ENCODE data around the gene FBXL3.

FBXL3 gene

GRCh38 chr13:77036279-77036678 lies 9.3 kb upstream of the FBXL3 start:
- no peaks in the 10 kb centered on the region for H3K4me1 ChIP-seq (ENCODE audit: low read length)

GRCh38 chr13:77034881-77035280 lies 7.9 kb upstream of the FBXL3 start:
- Histone ChIP-seq H3K4me3 (ENCODE audit: low read length) (no peak overlapping the region), H3K9ac (ENCODE audit: low read length) (no peak overlapping the region), H3K27me3 (replicated peaks; ENCODE audit: insufficient read depth, low read length) (no peaks in the 10 kb centered on the region), H3K79me2 (ENCODE audit: low read length) (no peaks in the 10 kb centered on the region), H3K9me2 (replicated peaks; ENCODE audit: insufficient read depth, low read length) (no peaks in the 10 kb centered on the region), H3F3A (ENCODE audit: insufficient read depth, low read length) (no peaks in the 10 kb centered on the region), H3K9me3 (replicated peaks; ENCODE audit: insufficient read depth, low read length) (no peaks in the 10 kb centered on the region), H4K20me1 (ENCODE audit: insufficient read depth, low read length) (no peaks in the 10 kb centered on the region), H3K27ac (ENCODE audit: low read length) (no peak overlapping the region), H3K36me3 (replicated peaks; ENCODE audit: insufficient read depth, low read length) (no peaks in the 10 kb centered on the region), H3K4me2 (ENCODE audit: low read depth, low read length) (no peak overlapping the region), H3K4me1 (ENCODE audit: low read length) (no peaks in the 10 kb centered on the region), H2AFZ (ENCODE audit: low read length) (no peak overlapping the region)
- TF ChIP-seq EZH2 (optimal IDR thresholded peaks at IDR 0.05; ENCODE audit: low read depth, low read length) (no peak), CTCF (IDR thresholded peaks at IDR 0.05; ENCODE audit: low read length) (no peak), EZH2phosphoT487 (IDR thresholded peaks at IDR 0.05; ENCODE audit: low read length) (no peak)
- no peak for DNase-seq

More at GRCh38 chr13:77036279-77036678, 9.3 kb upstream of the FBXL3 start:
- no peaks in the 10 kb centered on the region for H3F3A ChIP-seq (ENCODE audit: insufficient read depth, low read length)
- H3K4me3 ChIP-seq (ENCODE audit: low read length): no peak overlapping the region
- no peaks in the 10 kb centered on the region for H4K20me1 ChIP-seq (ENCODE audit: insufficient read depth, low read length)
- H3K4me2 ChIP-seq (ENCODE audit: low read depth, low read length): no peak overlapping the region
- DNase-seq: no peak
- TF ChIP-seq EZH2phosphoT487 (IDR thresholded peaks at IDR 0.05; ENCODE audit: low read length) (no peak), EZH2 (optimal IDR thresholded peaks at IDR 0.05; ENCODE audit: low read depth, low read length) (no peak), CTCF (IDR thresholded peaks at IDR 0.05; ENCODE audit: low read length) (no peak)
- H3K9ac ChIP-seq (ENCODE audit: low read length): no peak overlapping the region
- H3K36me3 ChIP-seq (replicated peaks; ENCODE audit: insufficient read depth, low read length): no peaks in the 10 kb centered on the region
- no peaks in the 10 kb centered on the region for H3K9me3 ChIP-seq (replicated peaks; ENCODE audit: insufficient read depth, low read length)
- no peaks in the 10 kb centered on the region for H3K27me3 ChIP-seq (replicated peaks; ENCODE audit: insufficient read depth, low read length)
- no peak overlapping the region for H3K27ac ChIP-seq (ENCODE audit: low read length)
- no peaks in the 10 kb centered on the region for H3K9me2 ChIP-seq (replicated peaks; ENCODE audit: insufficient read depth, low read length)
- H3K79me2 ChIP-seq (ENCODE audit: low read length): no peaks in the 10 kb centered on the region
- no peak overlapping the region for H2AFZ ChIP-seq (ENCODE audit: low read length)

GRCh38 chr13:77033717-77034302 lies 6.9 kb upstream of the FBXL3 start:
- H3K9ac ChIP-seq (ENCODE audit: low read length): no peak overlapping the region
- H3F3A ChIP-seq (ENCODE audit: insufficient read depth, low read length): no peaks in the 10 kb centered on the region
- H4K20me1 ChIP-seq (ENCODE audit: insufficient read depth, low read length): no peaks in the 10 kb centered on the region
- no peaks in the 10 kb centered on the region for H3K36me3 ChIP-seq (replicated peaks; ENCODE audit: insufficient read depth, low read length)
- no peaks in the 10 kb centered on the region for H3K79me2 ChIP-seq (ENCODE audit: low read length)
- H2AFZ ChIP-seq (ENCODE audit: low read length): no peak overlapping the region
- no peak for TF ChIP-seq EZH2 (optimal IDR thresholded peaks at IDR 0.05; ENCODE audit: low read depth, low read length)
- no peak for TF ChIP-seq EZH2phosphoT487 (IDR thresholded peaks at IDR 0.05; ENCODE audit: low read length)
- TF ChIP-seq CTCF (IDR thresholded peaks at IDR 0.05; ENCODE audit: low read length): no peak
- H3K27me3 ChIP-seq (replicated peaks; ENCODE audit: insufficient read depth, low read length): no peaks in the 10 kb centered on the region
- H3K9me3 ChIP-seq (replicated peaks; ENCODE audit: insufficient read depth, low read length): no peaks in the 10 kb centered on the region
- H3K4me1 ChIP-seq (ENCODE audit: low read length): no peaks in the 10 kb centered on the region
- H3K4me3 ChIP-seq (ENCODE audit: low read length): no peak overlapping the region
- no peak overlapping the region for H3K4me2 ChIP-seq (ENCODE audit: low read depth, low read length)
- H3K27ac ChIP-seq (ENCODE audit: low read length): no peak overlapping the region
- no peak for DNase-seq
- no peaks in the 10 kb centered on the region for H3K9me2 ChIP-seq (replicated peaks; ENCODE audit: insufficient read depth, low read length)

Data from MM.1S (cell line).